Stimulated activated CD4-positive, alpha-beta T cell treated with anti-CD3 and anti-CD28 coated beads, Interleukin-15, amount 100 ng/mL, for 24 hours (primary cell): ENCODE results near the gene AIDA.
"Not testable (repeated sequence)": the region's sequence is repeated elsewhere in the genome, so short reads cannot be mapped to it uniquely, and the experiment has no call there.

ENCODE experiments used
- DNase-seq: peaks from one replicate; pipeline ENCODE4 v3.0.0-alpha.2; 2020

AIDA gene

GRCh38 chr1:222712253-222713090, at the start of gene AIDA, which contains the start of gene BROX:
Gene AIDA, minus strand, starts transcription at chr1:222712491. Its CDS starts 174 bp downstream, at chr1:222712317.
Gene BROX, plus strand, starts transcription at chr1:222712564. Its CDS starts 3,136 bp downstream, at chr1:222715700.
- DNase-seq, result peak; percentile 97

GRCh38 chr1:222761083-222761482, 48.8 kb upstream of the AIDA start:
- no peak for DNase-seq

- DNase-seq, result no peak
Measured at GRCh38 chr1:222759451-222760035, 47.3 kb upstream of the AIDA start.

GRCh38 chr1:222757646-222758268, 45.5 kb upstream of the AIDA start:
- DNase-seq, result no peak

GRCh38 chr1:222754366-222755139, 42.3 kb upstream of the AIDA start:
- no peak for DNase-seq

GRCh38 chr1:222751255-222751654, 39.0 kb upstream of the AIDA start:
- DNase-seq, result no peak

GRCh38 chr1:222750651-222751050, 38.4 kb upstream of the AIDA start:
- DNase-seq, result no peak

GRCh38 chr1:222749927-222750326, 37.6 kb upstream of the AIDA start:
- no peak for DNase-seq

- not testable (repeated sequence) for DNase-seq
Measured at GRCh38 chr1:222741630-222742457, 29.6 kb upstream of the AIDA start.

- DNase-seq, result no peak
Measured at GRCh38 chr1:222739929-222740328, 27.6 kb upstream of the AIDA start.

GRCh38 chr1:222739465-222739864, 27.2 kb upstream of the AIDA start:
- DNase-seq, result no peak

- DNase-seq, result no peak
Measured at GRCh38 chr1:222736972-222737371, 24.7 kb upstream of the AIDA start, which contains the start of gene FAM177B. Gene FAM177B, plus strand, starts transcription at chr1:222737202. Its CDS starts 9,344 bp downstream, at chr1:222746546.

GRCh38 chr1:222736470-222736869, 24.2 kb upstream of the AIDA start:
- no peak for DNase-seq

GRCh38 chr1:222734740-222735139, 22.4 kb upstream of the AIDA start:
- DNase-seq, result no peak

- DNase-seq, result no peak
Measured at GRCh38 chr1:222732216-222733159, 20.2 kb upstream of the AIDA start.

- DNase-seq, result no peak
Measured at GRCh38 chr1:222730866-222731265, 18.6 kb upstream of the AIDA start.

- no peak for DNase-seq
Measured at GRCh38 chr1:222728746-222729145, 16.5 kb upstream of the AIDA start.

- no peak for DNase-seq
Measured at GRCh38 chr1:222716393-222716792, 4.1 kb upstream of the AIDA start.

- peak; percentile 90 for DNase-seq
Measured at GRCh38 chr1:222713091-222713961, 1.0 kb upstream of the AIDA start.
